Measurements from ENCODE around the gene USP20.

The USP20 gene

GRCh38 chr9:129857207-129857606, 21.9 kb downstream of the USP20 start:
- DNase-seq = no peak

DNA sequence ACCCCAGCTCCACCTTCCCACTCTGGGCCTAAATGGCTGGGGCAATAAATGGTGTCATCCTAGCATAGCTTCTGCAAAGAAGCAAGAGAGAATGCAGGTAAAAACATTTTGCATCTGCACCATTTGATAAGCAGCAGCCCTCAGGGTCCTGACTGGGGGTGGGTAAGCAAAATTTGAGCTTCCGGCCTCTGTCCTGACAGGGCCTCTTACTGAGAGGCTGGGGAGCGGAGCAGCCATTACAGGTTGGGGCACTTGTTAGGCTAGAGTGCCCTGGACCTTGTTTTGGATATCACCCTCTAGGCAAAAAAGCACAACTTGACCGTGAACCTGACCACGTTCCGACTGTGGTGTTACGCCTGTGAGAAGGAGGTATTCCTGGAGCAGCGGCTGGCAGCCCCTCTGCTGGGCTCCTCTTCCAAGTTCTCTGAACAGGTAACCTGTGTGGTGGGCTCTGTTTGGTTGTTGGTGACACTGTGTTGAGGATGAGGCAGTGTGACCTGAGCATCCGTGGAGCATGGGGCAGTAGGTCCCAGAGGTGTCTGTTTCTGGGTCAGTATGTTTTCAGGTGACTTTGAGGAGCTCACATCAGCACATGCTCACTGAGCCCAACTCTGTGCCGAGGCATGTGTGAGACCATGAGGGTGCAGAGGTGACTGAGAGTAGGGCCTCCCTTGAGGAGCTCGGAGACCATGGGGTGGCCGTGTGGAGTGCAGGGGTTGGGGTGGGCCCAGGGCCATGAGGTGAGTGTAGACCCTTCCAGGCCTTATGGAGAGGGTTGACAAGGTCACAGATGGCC, 23.1 kb downstream of the USP20 start:
- no peak for DNase-seq

DNA sequence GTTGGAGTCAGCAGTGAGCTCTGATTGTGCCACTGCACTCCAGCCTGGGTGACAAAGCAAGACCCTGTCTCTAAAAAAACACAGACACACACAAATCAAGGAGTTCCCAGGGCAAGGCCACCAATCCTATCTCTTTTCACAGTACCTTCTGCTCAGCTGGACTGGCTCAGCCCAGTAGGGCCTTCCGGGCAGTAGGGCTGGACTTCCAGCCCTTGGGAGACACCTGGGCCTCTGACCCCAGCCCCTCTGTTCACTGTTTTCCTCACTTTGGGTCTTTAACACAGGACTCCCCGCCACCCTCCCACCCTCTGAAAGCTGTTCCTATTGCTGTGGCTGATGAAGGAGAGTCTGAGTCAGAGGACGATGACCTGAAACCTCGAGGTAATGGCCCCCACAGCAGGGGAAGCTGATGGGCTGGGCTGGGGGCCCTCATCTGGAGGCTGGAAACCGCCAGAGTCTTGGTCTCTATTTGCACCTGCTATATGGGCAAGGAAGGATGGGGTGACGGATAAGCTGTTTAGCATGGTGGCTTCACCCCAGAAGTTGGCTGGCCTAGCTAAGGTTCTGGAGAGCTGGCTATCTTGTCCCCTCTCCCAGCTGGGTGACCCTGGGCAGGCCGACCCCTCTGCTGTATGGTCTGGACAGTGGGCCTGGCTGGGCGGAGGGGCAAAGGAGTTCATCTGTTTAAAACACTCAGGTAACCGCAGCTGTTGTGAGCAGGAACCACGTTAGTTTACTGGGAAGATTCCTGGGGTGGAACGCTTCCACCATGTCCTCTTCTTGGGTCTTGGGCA, 25.6 kb downstream of the USP20 start:
- DNase-seq = no peak

DNA sequence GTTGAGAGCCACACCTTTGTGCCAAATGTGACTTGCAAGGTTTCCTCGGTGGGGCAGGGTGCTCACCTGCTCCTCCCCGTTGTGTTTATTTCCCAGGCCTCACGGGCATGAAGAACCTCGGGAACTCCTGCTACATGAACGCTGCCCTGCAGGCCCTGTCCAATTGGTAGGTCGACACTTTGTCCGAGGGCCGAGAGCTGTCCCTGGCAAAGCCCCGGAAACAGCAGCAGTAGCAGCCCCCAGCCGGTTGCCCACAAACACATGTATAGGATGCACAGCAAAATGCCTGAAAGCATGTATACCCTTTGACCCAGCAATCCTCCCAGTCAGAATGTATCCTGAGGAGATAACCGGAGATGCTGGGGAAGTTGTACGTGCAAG, 26.2 kb downstream of the USP20 start:
- DNase-seq = no peak

DNA sequence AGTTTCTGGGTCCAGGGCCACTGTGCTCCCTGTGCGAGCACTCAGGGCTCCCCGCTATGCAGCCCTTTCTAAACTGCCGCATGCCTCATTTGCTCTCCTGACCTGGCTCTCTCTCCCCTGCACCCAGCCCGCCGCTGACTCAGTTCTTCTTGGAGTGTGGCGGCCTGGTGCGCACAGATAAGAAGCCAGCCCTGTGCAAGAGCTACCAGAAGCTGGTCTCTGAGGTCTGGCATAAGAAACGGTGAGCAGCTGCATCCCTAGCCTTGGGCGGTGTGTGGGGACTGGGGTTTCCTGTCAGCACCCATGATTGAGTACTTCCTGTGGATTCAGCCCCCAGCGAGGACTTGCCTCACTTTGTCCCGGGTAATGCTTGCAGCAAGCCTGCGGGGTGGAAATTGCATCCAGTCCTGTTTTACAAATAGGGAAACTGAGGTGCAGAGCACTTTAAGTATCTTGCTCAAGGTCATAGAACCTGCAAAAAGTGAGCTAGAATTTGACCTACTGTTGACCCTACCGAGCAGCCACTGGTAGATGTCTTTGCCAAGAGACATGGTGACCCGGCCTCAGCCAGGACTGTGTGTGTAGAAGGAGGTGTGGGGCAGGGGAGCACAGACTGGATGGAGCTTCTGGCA, 27.9 kb downstream of the USP20 start:
- DNase-seq = no peak

GRCh38 chr9:129864991-129865647, 29.9 kb downstream of the USP20 start:
- no peak for DNase-seq

DNA sequence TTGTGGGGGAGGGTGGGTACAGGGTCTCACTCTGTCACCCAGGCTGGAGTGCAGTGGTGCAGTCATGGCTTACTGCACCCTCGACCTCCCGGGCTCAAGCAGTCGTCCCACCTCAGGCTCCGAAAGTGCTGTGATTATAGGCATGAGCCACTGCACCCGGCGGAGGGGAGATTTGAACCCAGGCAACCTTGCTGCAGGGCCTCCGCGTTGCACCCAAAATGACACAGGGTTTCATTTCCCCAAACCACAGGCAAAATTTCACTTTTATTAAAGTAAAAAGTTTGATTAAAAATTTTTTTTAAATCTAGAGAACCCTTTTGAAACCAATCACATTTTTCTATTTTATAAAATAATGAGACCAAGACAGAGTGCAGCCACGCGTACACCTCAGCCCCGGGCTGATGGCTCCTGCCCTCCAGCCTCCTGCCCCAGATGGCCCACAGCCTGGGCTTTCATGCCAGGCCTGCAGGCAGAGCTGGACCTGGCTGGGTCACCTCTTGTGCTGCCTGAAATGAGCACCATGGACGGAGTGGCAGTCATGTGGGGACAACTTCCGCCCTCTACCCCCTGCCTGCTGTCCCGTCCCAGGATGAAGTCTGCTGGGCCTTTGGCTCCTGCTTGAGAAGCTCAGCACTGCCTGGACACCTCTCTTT, 30.5 kb downstream of the USP20 start:
- no peak for DNase-seq

DNA sequence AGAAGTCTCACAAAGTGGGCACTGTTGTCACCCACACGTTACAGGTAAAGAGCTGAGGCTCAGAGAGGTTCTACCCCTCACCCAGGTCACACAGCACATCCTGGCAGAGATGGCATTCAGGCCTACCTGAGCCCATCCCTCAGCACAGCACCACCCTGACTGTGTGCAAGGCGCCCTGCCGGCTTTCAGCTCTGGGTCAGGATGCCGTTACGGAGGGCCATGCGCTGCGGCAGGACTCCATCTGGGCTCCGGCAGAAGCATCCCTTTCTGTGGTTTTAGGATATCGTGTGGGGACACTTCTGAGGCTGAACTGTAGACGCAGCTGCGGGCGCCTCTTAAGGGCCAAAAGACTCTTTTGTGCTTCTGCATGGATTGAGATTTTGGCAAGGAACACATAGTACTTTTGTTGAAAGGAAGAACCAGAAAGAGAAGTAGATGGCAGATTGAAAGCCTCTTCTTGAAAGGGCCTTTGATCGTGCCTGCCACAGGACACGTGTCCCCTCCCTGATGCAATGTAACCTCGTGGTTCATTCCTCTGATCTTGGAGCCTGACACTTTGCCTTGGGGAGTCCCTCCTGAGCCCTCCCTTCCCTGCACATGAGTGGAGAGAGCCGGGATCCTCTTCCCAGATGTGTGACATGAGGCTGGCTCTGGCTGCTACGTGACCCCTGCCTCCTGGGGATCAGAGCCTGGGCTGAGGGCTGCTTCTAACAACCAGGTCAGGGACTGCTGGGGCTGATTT, 31.3 kb downstream of the USP20 start:
- DNase-seq = no peak

GRCh38 chr9:129867136-129868022, 32.1 kb downstream of the USP20 start:
- DNase-seq = no peak

DNA sequence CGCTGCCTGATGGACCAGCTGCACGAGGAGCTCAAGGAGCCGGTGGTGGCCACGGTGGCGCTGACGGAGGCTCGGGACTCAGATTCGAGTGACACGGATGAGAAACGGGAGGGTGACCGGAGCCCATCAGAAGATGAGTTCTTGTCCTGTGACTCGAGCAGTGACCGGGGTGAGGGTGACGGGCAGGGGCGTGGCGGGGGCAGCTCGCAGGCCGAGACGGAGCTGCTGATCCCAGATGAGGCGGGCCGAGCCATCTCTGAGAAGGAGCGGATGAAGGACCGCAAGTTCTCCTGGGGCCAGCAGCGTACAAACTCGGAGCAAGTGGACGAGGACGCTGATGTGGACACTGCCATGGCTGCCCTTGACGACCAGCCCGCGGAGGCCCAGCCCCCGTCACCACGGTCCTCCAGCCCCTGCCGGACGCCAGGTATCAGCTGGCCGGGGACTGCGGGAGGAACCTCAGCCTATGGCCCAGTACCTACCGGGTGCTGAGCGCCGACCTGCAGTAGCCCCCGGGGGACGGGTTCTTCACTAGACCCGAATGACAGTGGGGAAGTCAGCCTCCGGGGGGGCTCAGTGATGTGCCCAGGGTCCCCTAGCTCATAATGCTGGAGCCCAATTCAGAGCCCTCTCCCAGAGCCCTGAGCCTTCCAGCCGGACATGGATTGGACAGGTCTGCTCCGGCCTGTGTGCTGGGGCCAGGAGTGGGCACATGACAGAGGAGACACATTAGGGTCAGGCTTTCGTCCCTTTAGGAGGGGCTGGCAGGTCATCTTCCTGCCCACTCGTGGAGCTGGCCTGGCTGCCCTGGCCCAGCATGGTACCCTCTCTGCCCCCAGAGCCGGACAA, 33.0 kb downstream of the USP20 start:
- no peak for DNase-seq

- no peak for DNase-seq
These were observed 33.7 kb downstream of the USP20 start for GRCh38 chr9:129868872-129869486.

DNA sequence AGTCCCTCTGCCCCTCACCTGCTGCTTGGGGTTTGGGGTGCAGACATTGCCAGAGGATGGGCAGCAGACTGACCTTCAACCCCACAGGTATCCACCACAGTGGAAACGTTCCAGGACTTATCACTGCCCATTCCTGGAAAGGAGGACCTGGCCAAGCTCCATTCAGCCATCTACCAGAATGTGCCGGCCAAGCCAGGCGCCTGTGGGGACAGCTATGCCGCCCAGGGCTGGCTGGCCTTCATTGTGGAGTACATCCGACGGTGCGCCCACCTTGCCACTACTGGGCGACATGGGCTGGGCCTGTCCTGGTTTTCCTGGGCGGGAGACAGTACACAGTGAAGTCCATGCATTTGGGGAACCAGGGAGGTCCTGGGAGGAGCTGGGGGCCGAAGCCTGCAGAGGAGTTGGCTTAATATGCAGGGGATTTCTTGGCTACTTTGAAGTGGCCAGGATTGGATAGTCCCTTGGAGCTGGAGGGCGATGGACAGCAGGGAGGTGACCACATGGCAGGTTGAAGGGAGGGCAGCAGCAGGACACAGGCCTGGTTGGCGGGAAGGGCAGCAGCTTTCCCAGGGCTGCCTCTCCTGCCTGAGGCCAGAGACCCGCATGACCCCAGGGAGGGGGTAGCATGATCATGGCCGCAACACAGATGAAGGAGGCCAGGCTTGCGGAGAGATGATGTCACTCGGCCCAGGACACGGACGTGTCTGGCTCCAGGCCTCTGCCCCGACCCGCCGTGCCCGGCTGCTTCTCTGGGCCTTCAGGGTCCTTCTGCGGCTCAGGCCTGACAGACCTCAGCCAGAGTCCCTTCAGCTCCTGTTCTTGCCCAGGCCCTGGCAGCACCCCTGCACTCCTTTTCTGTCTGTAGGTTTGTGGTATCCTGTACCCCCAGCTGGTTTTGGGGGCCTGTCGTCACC, 34.6 kb downstream of the USP20 start:
- no peak for DNase-seq

DNA sequence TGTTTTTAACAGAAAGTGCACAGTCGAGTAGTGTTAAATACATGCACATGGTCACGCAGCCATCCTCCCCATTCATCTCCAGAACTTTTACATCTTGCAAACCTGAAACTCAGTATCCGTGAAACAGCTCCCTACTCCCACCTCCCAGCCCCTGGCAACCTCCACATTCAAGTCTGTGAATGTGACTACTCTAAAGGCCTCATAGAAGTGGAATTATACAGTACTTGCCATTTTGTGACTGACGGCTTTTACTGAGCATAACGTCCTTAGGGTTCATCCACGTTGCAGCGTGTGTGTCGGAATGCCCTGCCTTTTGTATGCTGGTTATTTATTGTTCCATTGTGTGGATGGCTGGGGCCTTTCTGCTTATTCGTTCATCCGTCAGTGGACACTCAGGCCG, 35.8 kb downstream of the USP20 start:
- DNase-seq = no peak

- DNase-seq = no peak
These were observed 38.4 kb downstream of the USP20 start for GRCh38 chr9:129873563-129874190.

DNA sequence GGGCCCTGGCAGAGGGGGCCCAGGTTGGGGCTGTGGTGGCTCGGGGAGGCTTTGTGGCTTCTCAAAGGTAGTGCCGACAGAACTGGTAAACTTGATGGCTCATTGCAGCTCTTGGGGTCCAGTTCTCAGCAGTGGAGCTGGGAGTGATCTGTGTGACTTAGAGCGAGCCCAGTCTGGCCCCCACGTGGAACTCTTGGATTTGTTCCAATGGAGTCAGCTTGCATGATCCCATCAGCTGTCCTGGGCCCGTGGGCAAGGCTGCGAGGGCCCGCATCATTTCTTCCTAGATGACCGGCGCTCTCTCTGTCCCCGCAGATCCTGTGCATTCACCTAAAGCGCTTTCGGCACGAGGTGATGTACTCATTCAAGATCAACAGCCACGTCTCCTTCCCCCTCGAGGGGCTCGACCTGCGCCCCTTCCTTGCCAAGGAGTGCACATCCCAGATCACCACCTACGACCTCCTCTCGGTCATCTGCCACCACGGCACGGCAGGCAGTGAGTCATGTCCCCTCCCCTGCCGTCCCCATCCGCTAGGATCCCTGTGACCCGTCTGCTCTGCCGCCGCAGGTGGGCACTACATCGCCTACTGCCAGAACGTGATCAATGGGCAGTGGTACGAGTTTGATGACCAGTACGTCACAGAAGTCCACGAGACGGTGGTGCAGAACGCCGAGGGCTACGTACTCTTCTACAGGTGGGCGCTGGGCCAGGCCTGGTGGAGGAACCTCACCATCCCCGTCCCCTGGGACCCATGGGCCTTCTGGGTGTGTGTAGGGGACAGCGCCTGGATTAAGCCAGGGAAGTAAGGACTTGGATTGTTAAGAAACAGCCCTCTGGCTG, 39.2 kb downstream of the USP20 start:
- no peak for DNase-seq

GRCh38 chr9:129875181-129875611, 39.9 kb downstream of the USP20 start:
- no peak for DNase-seq

Data from cerebellar nuclear complex (tissue), 1 donor.